HG03457 (cell line): ENCODE data around the gene STT3A.

Source experiments
- ATAC-seq: cut with Tn5 transposase; IDR thresholded peaks from one replicate; pipeline ENCODE4 v1.9.1; 2021; ENCODE audit warnings: moderate number of reproducible peaks; ENCODE audit not compliant: unreplicated experiment

The STT3A gene

DNA sequence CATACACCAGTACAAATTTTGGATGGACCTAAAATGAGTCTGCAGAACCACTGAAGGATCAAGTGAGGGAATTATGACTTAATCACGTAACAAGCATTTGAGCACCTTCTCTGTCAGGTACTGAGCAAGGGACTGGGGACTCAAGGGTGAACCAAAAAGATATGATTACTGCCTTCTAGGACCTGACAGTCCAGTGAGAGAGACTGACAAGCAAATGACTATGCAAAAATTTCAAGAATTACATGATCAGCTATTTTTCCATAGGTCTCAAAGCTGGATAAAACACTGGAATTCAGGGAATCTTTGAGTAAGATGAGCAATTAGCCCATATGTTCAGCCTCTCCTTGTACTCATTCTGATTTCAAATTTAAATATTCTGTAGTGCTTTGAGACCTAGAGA lies 5.2 kb upstream of the STT3A start:
- ATAC-seq, result no peak

DNA sequence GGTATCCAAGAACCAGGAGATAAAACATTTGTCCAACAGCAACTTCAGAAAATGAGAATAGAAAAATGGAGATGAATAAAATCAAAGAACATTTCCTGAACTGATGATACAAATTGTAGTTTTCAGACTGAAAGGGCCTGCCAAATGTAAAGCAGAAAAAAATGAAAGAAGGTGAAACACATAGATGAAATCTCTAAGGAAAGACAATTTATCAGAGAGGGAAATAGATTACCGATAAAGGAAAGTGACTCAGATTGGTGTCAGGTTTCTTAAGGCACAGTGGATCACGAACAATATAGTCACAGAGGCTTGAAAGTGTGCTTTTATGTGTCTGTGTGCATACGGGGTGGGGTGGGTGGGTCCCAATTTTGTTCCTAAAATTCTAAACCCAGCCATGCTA lies 4.1 kb upstream of the STT3A start:
- ATAC-seq, result no peak

DNA sequence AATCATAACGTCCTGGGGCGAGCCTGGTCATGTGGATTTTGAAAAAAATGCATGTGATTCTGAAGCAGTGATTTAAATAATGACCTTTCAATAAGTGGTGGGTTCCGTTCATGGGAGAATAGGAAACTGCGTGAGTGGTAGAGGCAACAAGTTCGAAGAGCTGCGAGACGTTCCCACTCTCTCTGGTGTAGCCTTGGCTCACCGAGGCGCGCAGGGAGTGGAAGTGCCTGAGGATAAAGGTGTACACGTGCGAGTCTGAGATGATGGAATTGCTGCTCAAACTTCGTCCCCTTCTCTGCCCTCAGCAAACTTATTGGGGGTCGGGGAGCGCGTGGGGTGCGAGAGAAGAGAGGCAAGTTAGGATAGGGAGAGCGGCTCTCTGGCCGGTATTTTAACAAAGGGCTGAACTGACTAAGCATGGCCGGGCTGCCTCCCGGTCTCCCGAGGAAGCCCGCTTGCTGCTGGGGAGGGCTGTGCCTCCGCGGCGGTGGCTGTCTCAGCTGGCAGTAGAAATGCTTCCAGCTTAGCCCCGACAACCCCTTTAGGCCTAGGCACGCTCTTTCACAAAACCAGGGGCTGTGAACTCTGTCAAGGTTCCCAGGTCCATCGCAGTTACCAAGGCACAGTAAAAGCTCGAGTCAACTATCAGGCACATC lies 875 bp upstream of the STT3A start:
- peak; percentile 11 for ATAC-seq

DNA sequence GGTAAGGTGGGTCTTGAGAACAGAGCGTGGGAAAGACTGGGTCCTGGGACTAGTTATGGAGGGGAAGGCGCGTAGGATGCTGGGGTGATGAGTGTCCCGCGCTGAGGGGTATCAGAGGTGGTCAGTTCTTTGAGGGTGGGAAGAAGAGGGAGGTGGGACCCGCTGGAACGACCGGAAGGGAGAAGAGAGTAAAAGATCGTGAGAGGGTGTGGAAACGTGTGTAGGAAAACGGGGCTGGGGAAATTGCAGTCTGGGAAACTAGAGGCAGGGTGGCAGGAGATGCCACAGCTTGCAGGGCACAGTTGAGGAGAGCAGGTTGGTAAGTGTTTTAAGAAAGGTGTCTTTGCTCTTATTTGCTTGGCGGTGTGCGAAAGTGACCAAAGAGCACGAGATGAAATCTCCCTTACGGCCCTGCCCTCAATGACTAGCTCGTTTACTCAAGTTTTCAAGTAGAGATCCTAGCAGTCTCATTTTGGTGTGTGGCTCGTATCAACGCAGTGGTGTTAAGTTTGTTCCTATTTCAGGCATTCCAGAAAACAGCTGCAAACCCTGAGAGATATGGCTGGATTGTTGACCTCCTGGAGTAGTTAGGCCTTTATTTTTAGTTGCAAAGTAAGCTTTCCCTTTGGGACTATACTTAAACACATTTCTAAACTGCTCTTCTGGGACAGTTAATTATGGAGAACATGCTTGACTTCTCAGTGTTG lies 615 bp downstream of the STT3A start:
- ATAC-seq, result no peak

DNA sequence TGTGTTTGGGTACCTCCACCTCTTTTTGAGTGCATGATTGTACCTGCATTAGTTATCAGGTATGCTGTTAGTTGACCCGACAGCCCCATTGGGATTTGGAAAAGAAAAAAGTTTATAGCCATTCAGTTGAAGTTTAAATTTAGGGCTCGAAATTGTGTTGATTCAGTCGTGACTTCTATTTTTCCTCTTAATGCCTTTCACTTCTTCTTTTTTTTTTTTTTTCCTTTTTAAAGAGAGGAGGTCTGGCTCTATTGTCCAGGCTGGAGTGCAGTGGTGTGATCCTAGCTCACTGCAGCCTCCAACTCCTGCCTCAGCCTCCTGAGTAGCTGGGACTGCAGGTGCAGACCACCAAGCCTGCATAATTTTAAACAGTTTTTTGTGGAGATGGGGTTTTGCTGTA lies 2.3 kb downstream of the STT3A start:
- no peak for ATAC-seq

DNA sequence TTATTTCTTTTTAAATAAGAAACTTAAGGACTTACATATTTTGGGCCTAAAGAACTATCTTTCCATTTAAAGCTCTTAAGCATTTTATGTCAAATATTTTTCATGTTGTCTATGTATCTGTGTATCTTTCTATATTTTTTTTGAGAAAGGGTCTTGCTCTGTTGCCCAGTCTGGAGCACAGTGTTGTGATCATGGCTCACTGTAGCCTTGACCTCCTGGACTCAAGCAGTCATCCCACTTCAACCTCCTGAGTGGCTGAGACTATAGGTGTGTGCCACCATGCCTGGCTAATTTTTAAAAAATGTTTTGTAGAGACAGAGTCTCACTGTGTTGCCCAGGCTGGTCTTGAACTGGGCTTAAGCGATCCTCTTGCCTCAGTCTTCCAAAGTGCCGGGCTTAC lies 8.0 kb downstream of the STT3A start:
- no peak for ATAC-seq

DNA sequence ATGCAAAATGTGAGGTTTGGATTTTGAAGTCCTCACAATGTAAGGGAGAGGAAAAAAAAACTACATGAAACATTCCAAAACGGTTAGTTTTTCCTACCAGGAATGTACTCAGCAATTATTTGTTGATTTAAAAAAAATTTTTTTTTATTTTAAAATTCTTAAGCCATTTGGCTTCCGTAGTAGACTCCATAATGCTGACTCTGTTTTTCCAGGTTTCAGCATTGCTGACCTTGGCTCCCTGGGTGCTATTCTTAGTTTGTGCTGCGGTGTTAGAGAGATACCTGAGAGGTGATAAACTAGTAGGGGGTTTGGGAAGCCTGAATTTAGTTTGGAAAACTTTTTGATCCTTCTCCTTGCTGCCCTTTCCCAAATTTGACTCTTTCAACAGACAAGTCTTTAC lies 10.6 kb downstream of the STT3A start:
- ATAC-seq, result no peak

DNA sequence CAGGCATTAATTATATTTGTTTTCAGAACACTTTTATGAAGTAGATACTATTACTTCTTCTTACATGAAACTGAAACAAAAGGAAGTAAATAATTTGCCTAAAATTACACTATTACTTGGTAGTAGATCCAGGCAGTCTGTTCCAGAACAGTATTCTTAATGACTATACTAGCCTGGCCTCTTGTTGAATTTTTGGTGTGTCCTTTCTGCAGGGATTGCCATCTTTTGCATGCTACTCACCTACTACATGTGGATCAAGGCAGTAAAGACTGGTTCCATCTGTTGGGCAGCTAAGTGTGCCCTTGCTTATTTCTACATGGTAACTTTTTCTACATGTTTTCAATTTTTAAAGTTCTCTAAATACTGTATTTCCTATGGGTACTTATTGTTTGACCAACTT lies 12.8 kb downstream of the STT3A start:
- no peak for ATAC-seq

DNA sequence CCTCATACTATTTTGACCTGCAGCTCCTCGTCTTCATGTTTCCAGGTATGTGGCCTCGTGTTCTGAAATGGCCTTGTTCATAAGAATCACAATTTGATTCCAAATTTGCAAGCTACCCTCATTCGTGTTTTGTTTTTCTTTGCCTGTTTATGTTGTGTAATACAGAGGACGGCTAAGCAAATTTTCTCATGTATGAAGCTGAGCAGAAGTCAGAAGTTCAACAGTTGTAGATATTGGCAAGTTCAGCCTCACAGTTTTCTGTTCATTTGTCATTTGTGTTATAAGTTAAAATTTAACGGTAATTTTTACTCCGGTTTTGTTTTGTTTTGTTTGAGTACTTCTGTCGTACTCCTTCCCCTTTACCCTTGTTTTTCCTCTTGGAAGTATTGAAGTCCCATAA lies 16.9 kb downstream of the STT3A start:
- no peak for ATAC-seq

DNA sequence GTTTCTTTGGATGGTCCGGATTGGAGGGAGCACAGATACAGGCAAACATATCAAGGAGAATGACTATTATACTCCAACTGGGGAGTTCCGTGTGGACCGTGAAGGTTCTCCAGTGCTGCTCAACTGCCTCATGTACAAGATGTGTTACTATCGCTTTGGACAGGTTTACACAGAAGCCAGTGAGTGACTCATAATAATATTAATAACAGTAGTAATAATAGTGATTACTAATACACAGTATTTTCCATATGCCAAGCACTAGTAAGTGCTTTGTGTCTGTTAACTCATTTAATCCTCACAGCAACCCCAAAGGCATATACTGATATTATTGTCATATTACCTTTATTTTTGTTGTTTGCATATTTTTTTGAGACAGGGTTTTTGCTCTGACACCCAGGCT lies 25.7 kb downstream of the STT3A start:
- no peak for ATAC-seq

DNA sequence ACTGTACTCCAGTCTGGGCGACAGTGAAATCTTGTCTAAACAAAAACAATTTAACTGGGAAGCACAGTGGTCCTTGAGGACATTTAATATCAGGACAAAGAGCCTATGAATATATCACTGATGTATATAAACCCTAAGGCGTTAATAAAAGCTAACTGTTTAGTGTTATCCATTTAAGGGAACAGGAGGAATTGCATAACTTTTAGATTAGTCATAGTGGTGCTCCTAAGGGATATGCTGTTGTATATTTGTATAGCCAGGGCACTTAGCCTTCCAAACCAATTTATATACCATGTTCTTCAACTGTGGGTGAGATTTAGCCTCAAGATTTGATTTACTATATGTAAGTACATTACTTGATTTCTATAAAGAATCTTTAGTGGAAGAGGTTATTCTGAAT lies 29.3 kb downstream of the STT3A start:
- ATAC-seq, result no peak

DNA sequence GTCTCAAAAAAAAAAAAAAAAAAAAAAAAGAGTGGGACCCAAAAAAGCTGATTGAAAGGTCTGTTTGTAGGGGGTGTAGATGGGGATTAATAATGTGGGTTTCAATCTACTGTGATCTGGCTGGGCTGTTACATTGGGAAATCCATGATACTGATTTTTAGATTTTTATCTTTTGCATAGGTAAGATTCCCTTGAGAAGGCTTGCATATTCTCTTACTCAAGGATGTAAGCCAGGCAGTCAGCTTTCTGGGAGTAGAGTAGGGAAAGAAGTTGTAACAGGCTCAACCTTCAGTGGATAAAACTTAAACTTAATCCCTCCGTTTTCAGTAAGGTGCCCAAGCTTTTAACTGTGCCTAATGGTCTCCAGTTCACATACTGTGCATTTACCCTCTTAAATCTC lies 30.4 kb downstream of the STT3A start:
- no peak for ATAC-seq

DNA sequence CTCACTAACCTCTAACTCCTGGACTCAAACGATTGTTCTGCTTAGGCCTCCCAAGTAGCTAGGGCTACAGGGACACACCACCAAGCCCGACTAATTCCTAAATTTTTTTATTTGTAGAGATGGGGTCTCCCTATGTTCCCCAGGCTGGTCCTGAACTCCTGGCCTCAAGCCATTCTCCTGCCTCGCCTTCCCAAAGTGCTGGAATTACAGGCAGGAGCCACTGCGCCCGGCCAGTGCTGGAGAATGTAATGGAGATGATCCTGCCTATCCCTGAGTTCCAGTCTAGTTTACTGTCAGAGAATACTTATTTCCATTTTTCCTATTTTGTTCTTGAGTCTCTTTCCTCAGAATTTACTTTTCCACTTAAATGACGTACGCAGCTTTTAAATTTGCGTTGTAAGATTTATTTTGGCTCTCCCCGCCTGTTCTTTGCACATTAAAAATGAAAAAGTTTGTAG lies 32.1 kb downstream of the STT3A start, which contains the start of gene CHEK1:
CHEK1 (plus strand) TSS at position 408 of the 458 bp plus-strand sequence. CDS start 1,606 bp downstream, outside the sequence.
- ATAC-seq, result no peak

DNA sequence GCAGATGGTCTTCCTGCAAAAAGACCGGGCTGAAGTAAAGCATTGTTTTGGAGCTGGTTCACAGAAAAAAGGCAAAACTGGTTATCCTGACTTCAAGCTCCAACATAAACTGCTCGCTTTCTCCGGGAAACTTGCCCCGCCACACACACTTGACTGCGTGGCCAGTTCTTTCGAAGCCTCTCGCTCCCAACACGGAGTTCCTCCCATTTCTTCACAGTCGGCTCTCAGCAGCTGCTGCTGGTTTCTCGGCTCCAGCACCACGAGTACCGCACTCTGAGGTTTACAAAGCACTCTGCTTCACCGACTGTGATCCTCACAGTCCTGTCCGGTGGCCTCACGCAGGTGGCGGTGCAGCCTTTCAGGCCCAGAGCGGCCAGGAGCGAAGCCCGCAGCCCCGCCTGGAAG lies 32.6 kb downstream of the STT3A start:
- no peak for ATAC-seq

DNA sequence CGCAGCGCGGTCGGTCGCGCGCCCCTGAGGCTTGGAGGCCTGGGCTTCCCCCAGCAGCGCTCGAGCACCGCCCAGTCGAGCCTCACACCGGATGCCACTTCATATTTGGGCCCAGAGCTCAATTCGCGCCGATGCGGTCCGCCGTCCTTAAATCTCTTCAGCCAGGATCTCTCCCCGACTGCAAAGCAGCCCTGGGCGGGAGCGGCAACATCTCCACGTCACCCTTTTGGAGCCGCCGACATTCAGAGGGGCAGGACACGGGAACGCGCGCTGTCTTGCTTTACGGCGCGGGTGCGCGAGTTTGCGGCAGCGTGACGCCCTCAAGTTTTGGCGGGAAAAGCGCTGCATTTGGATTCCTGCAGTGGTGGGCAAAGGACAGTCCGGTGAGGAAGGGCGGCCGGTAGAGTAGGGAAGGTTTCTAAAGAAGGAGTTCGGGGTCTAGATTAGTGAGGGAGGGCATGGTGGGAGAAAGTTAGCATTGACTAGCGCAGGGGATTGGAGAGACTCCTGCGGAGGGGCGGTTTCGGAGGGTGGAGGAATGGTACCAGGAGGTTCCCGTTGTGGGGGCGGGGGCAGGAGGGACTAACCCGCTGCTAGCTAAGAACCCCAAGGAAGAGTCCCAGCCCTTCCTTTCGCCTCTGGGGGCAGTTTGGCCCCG lies 33.1 kb downstream of the STT3A start:
- ATAC-seq, result peak; percentile 74

DNA sequence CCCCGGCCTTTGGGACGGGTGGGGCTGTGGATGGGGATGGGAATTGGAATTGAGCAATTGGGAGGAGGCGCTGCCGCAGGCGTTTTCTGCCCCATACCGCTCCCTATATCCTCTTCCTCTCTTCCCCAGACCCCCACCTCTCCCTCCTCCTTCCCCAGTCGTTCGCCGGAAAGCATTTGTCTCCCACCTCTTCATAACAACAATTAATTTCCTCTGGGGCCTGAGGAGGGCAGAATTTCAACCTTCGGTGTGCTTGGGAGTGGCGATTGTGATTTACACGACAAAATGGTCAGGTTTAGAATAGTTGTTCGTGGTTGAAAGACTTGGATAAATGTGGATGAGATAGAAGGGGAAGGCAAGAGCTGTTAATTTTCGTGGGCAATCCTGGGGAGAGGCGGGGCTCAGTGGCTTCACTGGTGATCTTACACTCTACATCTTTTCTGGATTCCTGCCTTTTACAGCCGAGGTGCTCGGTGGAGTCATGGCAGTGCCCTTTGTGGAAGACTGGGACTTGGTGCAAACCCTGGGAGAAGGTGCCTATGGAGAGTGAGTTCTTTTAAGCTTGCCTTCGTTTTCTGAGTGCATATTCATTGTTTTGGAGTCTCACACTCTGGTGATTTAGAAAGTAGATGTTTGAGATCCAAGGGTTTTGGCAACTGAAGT lies 33.8 kb downstream of the STT3A start:
- ATAC-seq, result peak; percentile 28

DNA sequence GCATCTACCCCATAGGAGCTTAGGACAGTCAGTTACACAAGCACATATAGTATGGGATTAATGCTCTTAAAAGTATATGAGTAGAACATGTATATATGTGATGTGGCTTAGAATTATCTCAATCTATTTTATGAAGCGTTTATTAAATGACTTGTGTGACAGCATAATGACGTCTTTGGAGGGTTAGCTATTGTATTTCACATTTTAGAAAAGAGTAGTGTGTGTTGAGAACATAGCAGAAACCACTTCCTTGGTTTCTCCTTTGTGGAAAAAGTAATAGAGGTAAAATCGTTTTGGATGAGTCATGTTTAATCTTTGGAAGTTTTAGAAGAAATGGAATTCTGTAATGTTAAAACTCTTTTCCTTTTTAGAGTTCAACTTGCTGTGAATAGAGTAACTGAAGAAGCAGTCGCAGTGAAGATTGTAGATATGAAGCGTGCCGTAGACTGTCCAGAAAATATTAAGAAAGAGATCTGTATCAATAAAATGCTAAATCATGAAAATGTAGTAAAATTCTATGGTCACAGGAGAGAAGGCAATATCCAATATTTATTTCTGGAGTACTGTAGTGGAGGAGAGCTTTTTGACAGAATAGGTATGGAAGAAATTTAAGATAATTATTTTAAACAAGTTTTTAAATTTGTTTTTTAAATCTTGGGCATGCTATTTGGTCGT lies 34.7 kb downstream of the STT3A start:
- ATAC-seq, result no peak

DNA sequence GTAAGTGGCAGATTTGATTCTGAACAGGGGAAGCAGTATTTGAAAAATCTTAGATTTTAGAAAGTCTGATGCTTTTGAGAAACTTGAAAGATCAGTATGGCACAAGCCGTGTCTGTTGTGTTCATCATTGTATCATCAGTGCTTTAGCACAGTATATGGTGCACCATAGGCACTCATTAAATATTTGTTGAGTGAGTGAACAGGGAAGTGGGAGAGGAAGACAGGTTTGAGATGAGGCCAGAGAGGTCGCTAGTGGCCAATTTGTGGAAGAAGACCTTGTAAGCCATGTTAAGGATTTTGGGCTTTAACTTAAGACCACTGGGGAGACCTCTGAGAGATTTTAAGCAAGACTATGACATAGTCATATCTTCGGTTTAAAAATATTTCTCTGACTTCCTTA lies 45.2 kb downstream of the STT3A start:
- ATAC-seq, result no peak

DNA sequence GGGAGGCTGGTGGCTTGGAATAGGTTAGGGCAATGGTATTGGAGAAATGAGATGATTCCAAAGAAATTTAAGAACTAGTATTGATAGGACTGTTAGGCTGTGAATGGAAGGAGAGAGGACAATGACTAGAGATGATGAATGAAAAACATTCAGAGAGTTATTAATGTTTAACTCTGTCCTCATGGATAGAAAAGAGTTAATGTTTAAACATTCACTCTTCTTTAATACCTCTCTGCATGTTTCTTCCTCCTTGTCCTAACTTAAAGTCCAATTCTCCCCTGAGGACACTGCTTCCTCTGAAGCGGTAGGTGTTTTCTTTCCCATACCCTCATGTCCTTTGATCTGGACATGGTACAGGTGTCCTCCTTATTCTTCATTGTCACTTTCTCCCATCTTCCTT lies 45.7 kb downstream of the STT3A start:
- ATAC-seq, result no peak

DNA sequence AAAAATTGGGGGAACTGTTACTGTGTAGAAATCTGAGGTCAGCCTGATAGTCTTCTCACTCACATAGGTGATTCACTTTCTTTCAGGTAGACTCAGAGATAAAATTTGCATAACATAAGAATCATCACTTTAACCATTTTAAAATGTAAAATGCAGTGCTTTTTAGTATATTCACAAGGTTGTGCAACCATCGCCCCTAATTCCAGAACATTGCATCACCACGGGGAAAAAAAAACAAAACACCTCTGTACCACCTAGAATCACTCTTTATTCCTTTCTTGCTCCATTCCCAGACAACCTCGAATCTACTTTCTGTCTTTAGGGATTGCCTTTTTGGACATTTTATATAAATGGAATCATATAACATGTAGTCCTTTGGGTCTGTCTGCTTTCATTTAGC lies 53.2 kb downstream of the STT3A start:
- ATAC-seq, result no peak
